Esophagus squamous epithelium (tissue), 5 donors: ENCODE measurements around the gene KRTAP12-3. TPM values are rescaled to one million over a fixed set of nuclear protein-coding genes. Genes with fewer than 3 reads are reported as not detected.
"Not testable (repeated sequence)": the region's sequence is repeated elsewhere in the genome, so short reads cannot be mapped to it uniquely, and the experiment has no call there.

Experiments
- DNase-seq: peaks from one replicate; lab custom pipeline; 2025; lab: John Stamatoyannopoulos, UW
- H3K27ac ChIP-seq, 4 donors: fragments of 200-600 bp; sonication (generic); one replicate each; pipeline ENCODE4 v1.5.1; 2016 to 2019; ENCODE audit warnings: mild to moderate bottlenecking in 1 of 4
- H3K27me3 ChIP-seq, 4 donors: fragments of 200-600 bp; sonication (generic); 1 replicate in 3 of 4; 2 replicates in 1 of 4; pipeline versions ENCODE4 v1.5.1 to v1.6.0; 2017 to 2021; ENCODE audit warnings: antibody characterized with exemption in 1 of 4
- H3K36me3 ChIP-seq, 3 donors: fragments of 200-600 bp; sonication (generic); one replicate each; pipeline ENCODE4 v1.5.1; 2016 to 2019
- H3K4me1 ChIP-seq, 3 donors: fragments of 200-600 bp; sonication (generic); one replicate each; pipeline ENCODE4 v1.5.1; 2017 to 2019
- H3K4me3 ChIP-seq, 4 donors: fragments of 200-600 bp; sonication (generic); 1 replicate in 3 of 4; 2 replicates in 1 of 4; pipeline ENCODE4 v1.5.1; 2016 to 2019; ENCODE audit warnings: mild to moderate bottlenecking in 2 of 4, moderate library complexity in 1 of 4
- H3K9me3 ChIP-seq, 3 donors: fragments of 200-600 bp; sonication (generic); one replicate each; pipeline ENCODE4 v1.5.1; 2016 to 2019
- CTCF ChIP-seq, 6 experiments: fragments of 450-650 bp in 4 of 6; fragments of 200-600 bp in 2 of 6; sonication (generic) in 2 of 6; IDR thresholded peaks; one replicate each; pipeline ENCODE4 v1.5.1; 2016 to 2019; ENCODE audit warnings: antibody characterized with exemption in 6 of 6, mild to moderate bottlenecking in 4 of 6, moderate library complexity in 4 of 6
- POLR2A ChIP-seq, 4 donors: fragments of 450-650 bp; IDR thresholded peaks; one replicate each; pipeline ENCODE4 v1.6.1; 2017; ENCODE audit warnings: antibody characterized with exemption in 4 of 4, mild to moderate bottlenecking in 4 of 4, moderate library complexity in 3 of 4
- WGBS, 2 donors: methylation state at CpG; one replicate each; pipeline ENCODE4 v1.1.5; 2018; 5-methylcytosine and 5-hydroxymethylcytosine counted together
- intact Hi-C: fragments of 100-400 bp; cut with DNase I; formaldehyde crosslinking; loops from one replicate; pipeline ENCODE4 v1.15.0; 2022
- total RNA-seq, 4 donors: library from RNA; depleted of rRNA; stranded (reverse); fragments of >200 nt; gene quantifications; one replicate each; pipeline ENCODE4 v1.1.0, GENCODE V29; 2016
- donor health status: DM: yes; HTN: yes; CAD: no.

The KRTAP12-3 gene
- total RNA-seq, 4 donors from 2014 or later, result not detected

- no peak for TF ChIP-seq POLR2A (IDR thresholded peaks at IDR 0.05)
- no peak for TF ChIP-seq CTCF (IDR thresholded peaks at IDR 0.05)
- H3K4me1 ChIP-seq, result no peaks in the 10 kb centered on the region
- no peak overlapping the region for H3K27ac ChIP-seq
- intact Hi-C loops, result no loop called here
- H3K4me3 ChIP-seq, result no peak overlapping the region
- 52 to 65% methylated on average over 10 to 11 of the region's 11 CpGs for WGBS, 2 donors
- peaks cover 0 to 77% (median 0%) of the 10 kb centered on the region in 4 donors for H3K27me3 ChIP-seq
- DNase-seq, result no peak
- H3K9me3 ChIP-seq, result peaks cover 0 to 18% (median 3%) of the 10 kb centered on the region in 3 donors
- H3K36me3 ChIP-seq, result no peaks in the 10 kb centered on the region
These were observed 37.0 kb downstream of the KRTAP12-3 start for GRCh38 chr21:44694776-44695175.

GRCh38 chr21:44695184-44695583, 37.5 kb downstream of the KRTAP12-3 start:
- no peaks in the 10 kb centered on the region for H3K4me1 ChIP-seq
- no peak overlapping the region for H3K4me3 ChIP-seq
- peaks cover 0 to 18% (median 3%) of the 10 kb centered on the region in 3 donors for H3K9me3 ChIP-seq
- DNase-seq, result no peak
- no peak overlapping the region for H3K27ac ChIP-seq
- H3K36me3 ChIP-seq, result no peaks in the 10 kb centered on the region
- WGBS, 2 donors, result 65 to 69% methylated on average over 3 to 7 of the region's 8 CpGs
- TF ChIP-seq POLR2A (IDR thresholded peaks at IDR 0.05), result no peak
- TF ChIP-seq CTCF (IDR thresholded peaks at IDR 0.05), result no peak
- peaks cover 0 to 77% (median 0%) of the 10 kb centered on the region in 4 donors for H3K27me3 ChIP-seq
- intact Hi-C loops, result no loop called here

GRCh38 chr21:44695641-44696040, 37.9 kb downstream of the KRTAP12-3 start:
- peaks cover 0 to 78% (median 0%) of the 10 kb centered on the region in 4 donors for H3K27me3 ChIP-seq
- no peak overlapping the region for H3K4me3 ChIP-seq
- no peak for DNase-seq
- H3K27ac ChIP-seq, result no peak overlapping the region
- WGBS, 2 donors, result 67 to 74% methylated on average over 8 of the region's 8 CpGs
- H3K36me3 ChIP-seq, result no peaks in the 10 kb centered on the region
- H3K9me3 ChIP-seq, result peaks cover 0 to 18% (median 3%) of the 10 kb centered on the region in 3 donors
- H3K4me1 ChIP-seq, result no peaks in the 10 kb centered on the region
- intact Hi-C loops, result no loop called here
- TF ChIP-seq CTCF (IDR thresholded peaks at IDR 0.05) (no peak), POLR2A (IDR thresholded peaks at IDR 0.05) (no peak)

GRCh38 chr21:44696572-44696971, 38.8 kb downstream of the KRTAP12-3 start:
- Histone ChIP-seq H3K27ac (no peak overlapping the region), H3K4me1 (no peaks in the 10 kb centered on the region), H3K9me3 (peaks cover 0 to 18% (median 3%) of the 10 kb centered on the region in 3 donors), H3K36me3 (no peaks in the 10 kb centered on the region), H3K27me3 (peaks cover 0 to 78% (median 0%) of the 10 kb centered on the region in 4 donors), H3K4me3 (no peak overlapping the region)
- DNase-seq, result no peak
- intact Hi-C loops, result no loop called here
- WGBS, 2 donors, result 59 to 74% methylated on average over 10 of the region's 10 CpGs
- no peak for TF ChIP-seq POLR2A (IDR thresholded peaks at IDR 0.05)
- TF ChIP-seq CTCF (IDR thresholded peaks at IDR 0.05), result no peak

- TF ChIP-seq CTCF (IDR thresholded peaks at IDR 0.05), result peak in 1 of 6 experiments; percentile 32
These were observed 39.6 kb downstream of the KRTAP12-3 start, which contains the start of gene KRTAP10-12 for GRCh38 chr21:44697172-44697810. TSS of gene KRTAP10-12 (plus strand) at chr21:44697172. CDS start at chr21:44697202, 30 bp downstream.

More at GRCh38 chr21:44697172-44697810, 39.6 kb downstream of the KRTAP12-3 start, which contains the start of gene KRTAP10-12:
- H3K27ac ChIP-seq, DNase-seq, H3K36me3 ChIP-seq, intact Hi-C loops, H3K4me1 ChIP-seq, H3K4me3 ChIP-seq: not testable (repeated sequence)
- peaks cover 0 to 80% (median 0%) of the 10 kb centered on the region in 4 donors for H3K27me3 ChIP-seq
- WGBS, 2 donors, result 44 to 64% methylated on average over 6 to 8 of the region's 21 CpGs
- peaks cover 0 to 18% (median 3%) of the 10 kb centered on the region in 3 donors for H3K9me3 ChIP-seq
